Chondrocyte (in vitro differentiated cells): ENCODE data around the gene NECTIN4. TPM values are rescaled to one million over a fixed set of nuclear protein-coding genes. Genes with fewer than 3 reads are reported as not detected.

Source experiments
- DNase-seq: peaks from one replicate; pipeline ENCODE4 v3.0.0; 2021; ENCODE audit warnings: mixed read lengths, low spot score
- H3K27ac Mint-ChIP-seq: one replicate; pipeline ENCODE4 v1.8.0; 2021; ENCODE audit warnings: mild to moderate bottlenecking, moderate library complexity, mixed read lengths; ENCODE audit not compliant: unreplicated experiment
- H3K27me3 Mint-ChIP-seq: 2 replicates; pipeline ENCODE4 v1.8.0; 2021; ENCODE audit warnings: low read depth, mixed read lengths
- H3K36me3 Mint-ChIP-seq: 2 replicates; pipeline ENCODE4 v1.8.0; 2021; ENCODE audit warnings: low read depth, mixed read lengths
- H3K4me1 Mint-ChIP-seq: 2 replicates; pipeline ENCODE4 v1.8.0; 2021; ENCODE audit warnings: low read depth, mild to moderate bottlenecking, mixed read lengths
- H3K4me3 Mint-ChIP-seq: one replicate; pipeline ENCODE4 v1.8.0; 2021; ENCODE audit warnings: mild to moderate bottlenecking, moderate library complexity, mixed read lengths; ENCODE audit not compliant: unreplicated experiment
- H3K9me3 Mint-ChIP-seq: 2 replicates; pipeline ENCODE4 v1.8.0; 2021; ENCODE audit warnings: low read depth, mixed read lengths
- total RNA-seq: library from RNA; stranded (reverse); gene quantifications from 3 replicates; pipeline ENCODE4 v1.2.1, GENCODE V29; 2021
- TF ChIP-seq, protein P1 (sequence below): fragments of 200-600 bp; sonication (generic); IDR thresholded peaks from 2 replicates; pipeline ENCODE4 v1.5.0; 2021; ENCODE audit warnings: antibody characterized with exemption, mild to moderate bottlenecking, moderate library complexity

Gene NECTIN4
- total RNA-seq, 1 donor from 2014 or later: 0.12 TPM

- Mint-ChIP-seq H3K9me3 (no peaks in the 10 kb centered on the region), H3K4me3 (no peak overlapping the region), H3K36me3 (peaks cover 3% of the 10 kb centered on the region), H3K27me3 (no peaks in the 10 kb centered on the region), H3K27ac (peak overlapping the region; percentile 97), H3K4me1 (peaks cover 65% of the 10 kb centered on the region)
- DNase-seq: no peak
- TF ChIP-seq, protein P1, sequence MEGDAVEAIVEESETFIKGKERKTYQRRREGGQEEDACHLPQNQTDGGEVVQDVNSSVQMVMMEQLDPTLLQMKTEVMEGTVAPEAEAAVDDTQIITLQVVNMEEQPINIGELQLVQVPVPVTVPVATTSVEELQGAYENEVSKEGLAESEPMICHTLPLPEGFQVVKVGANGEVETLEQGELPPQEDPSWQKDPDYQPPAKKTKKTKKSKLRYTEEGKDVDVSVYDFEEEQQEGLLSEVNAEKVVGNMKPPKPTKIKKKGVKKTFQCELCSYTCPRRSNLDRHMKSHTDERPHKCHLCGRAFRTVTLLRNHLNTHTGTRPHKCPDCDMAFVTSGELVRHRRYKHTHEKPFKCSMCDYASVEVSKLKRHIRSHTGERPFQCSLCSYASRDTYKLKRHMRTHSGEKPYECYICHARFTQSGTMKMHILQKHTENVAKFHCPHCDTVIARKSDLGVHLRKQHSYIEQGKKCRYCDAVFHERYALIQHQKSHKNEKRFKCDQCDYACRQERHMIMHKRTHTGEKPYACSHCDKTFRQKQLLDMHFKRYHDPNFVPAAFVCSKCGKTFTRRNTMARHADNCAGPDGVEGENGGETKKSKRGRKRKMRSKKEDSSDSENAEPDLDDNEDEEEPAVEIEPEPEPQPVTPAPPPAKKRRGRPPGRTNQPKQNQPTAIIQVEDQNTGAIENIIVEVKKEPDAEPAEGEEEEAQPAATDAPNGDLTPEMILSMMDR: no peak
Observed at GRCh38 chr1:161115132-161115711, 25.9 kb upstream of the NECTIN4 start.

DNA sequence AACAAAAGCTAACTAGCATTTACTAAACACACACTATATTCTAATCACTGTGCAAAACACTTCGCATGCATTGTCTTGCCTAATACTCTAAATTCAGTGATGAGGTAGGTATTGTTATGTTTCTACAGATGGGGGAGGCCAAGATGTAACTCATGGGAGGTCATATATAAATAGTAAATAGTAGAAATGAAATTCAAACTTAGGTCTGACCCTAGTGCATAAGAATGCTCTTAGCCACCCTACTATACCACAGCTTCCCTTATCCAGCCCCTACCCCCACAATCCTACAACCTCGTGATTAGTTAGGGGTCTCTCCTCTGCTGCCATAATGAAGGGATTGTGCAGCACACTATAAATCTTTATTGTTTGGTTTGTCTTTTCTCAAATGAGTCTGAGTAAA, 25.2 kb upstream of the NECTIN4 start:
- H3K4me1 Mint-ChIP-seq: peaks cover 59% of the 10 kb centered on the region
- no peaks in the 10 kb centered on the region for H3K27me3 Mint-ChIP-seq
- peak overlapping the region; percentile 17 for H3K27ac Mint-ChIP-seq
- peaks cover 1% of the 10 kb centered on the region for H3K36me3 Mint-ChIP-seq
- H3K9me3 Mint-ChIP-seq: no peaks in the 10 kb centered on the region
- TF ChIP-seq, protein P1: no peak
- no peak for DNase-seq
- H3K4me3 Mint-ChIP-seq: no peak overlapping the region

DNA sequence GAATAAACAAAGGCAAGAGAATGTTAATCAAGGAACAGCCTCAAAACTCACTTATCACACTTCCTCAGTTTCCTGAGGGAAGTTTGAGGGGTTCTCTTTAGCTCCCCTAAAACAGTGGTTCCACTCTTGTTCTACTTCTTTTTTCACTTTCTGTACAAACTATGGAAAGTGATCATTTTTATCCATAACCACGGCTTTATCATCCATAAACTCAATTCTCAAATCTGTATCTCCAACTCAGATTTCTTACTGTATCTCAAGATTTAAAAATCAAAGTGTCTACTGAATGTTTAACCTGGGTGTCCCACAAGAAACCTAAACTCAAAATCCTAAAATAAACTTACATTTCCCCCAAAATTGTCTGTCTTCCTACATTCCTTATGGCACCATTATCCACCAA, 24.6 kb upstream of the NECTIN4 start:
- no peak for DNase-seq
- peaks cover 52% of the 10 kb centered on the region for H3K4me1 Mint-ChIP-seq
- TF ChIP-seq, protein P1: no peak
- H3K27ac Mint-ChIP-seq: no peak overlapping the region
- peaks cover 1% of the 10 kb centered on the region for H3K36me3 Mint-ChIP-seq
- H3K27me3 Mint-ChIP-seq: no peaks in the 10 kb centered on the region
- no peaks in the 10 kb centered on the region for H3K9me3 Mint-ChIP-seq
- H3K4me3 Mint-ChIP-seq: no peak overlapping the region

- H3K4me3 Mint-ChIP-seq: no peak overlapping the region
- H3K27me3 Mint-ChIP-seq: no peaks in the 10 kb centered on the region
Observed at GRCh38 chr1:161111527-161111926, 22.2 kb upstream of the NECTIN4 start.

DNA sequence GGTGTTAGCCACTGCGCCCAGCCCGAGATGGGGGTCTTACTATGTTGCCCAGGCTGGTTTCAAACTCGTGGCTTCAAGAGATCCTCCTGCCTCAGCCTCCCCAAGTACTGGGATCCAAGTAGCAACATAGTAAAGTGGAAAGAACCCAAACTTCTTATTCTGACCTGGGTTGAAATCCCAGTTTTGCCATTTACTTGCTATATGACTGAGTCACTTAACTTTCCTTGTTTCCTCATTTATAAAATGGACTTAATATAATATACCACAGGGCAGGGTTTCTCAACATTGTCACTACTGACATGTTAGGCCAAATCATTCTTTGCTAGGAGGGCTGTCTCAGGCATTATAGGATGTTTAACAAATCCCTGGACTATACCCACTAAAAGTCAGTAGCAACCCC, 21.8 kb upstream of the NECTIN4 start:
- TF ChIP-seq, protein P1: no peak
- H3K4me1 Mint-ChIP-seq: peaks cover 34% of the 10 kb centered on the region
- no peak overlapping the region for H3K4me3 Mint-ChIP-seq

More at GRCh38 chr1:161111527-161111926, 22.2 kb upstream of the NECTIN4 start:
- Mint-ChIP-seq H3K36me3 (peaks cover 1% of the 10 kb centered on the region), H3K9me3 (no peaks in the 10 kb centered on the region), H3K4me1 (peaks cover 38% of the 10 kb centered on the region), H3K27ac (no peak overlapping the region)
- TF ChIP-seq, protein P1: no peak
- no peak for DNase-seq

More for the DNA sequence above, 21.8 kb upstream of the NECTIN4 start:
- Mint-ChIP-seq H3K9me3 (no peaks in the 10 kb centered on the region), H3K36me3 (peaks cover 1% of the 10 kb centered on the region), H3K27me3 (no peaks in the 10 kb centered on the region), H3K27ac (no peak overlapping the region)
- DNase-seq: no peak
